Measurements from ENCODE around the gene FOXN1.
A peak's percentile ranks its signal among the peaks of the same experiment; 100 is the strongest.
"Not testable (repeated sequence)": the region's sequence is repeated elsewhere in the genome, so short reads cannot be mapped to it uniquely, and the experiment has no call there.

The FOXN1 gene, protein sequence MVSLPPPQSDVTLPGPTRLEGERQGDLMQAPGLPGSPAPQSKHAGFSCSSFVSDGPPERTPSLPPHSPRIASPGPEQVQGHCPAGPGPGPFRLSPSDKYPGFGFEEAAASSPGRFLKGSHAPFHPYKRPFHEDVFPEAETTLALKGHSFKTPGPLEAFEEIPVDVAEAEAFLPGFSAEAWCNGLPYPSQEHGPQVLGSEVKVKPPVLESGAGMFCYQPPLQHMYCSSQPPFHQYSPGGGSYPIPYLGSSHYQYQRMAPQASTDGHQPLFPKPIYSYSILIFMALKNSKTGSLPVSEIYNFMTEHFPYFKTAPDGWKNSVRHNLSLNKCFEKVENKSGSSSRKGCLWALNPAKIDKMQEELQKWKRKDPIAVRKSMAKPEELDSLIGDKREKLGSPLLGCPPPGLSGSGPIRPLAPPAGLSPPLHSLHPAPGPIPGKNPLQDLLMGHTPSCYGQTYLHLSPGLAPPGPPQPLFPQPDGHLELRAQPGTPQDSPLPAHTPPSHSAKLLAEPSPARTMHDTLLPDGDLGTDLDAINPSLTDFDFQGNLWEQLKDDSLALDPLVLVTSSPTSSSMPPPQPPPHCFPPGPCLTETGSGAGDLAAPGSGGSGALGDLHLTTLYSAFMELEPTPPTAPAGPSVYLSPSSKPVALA

DNA sequence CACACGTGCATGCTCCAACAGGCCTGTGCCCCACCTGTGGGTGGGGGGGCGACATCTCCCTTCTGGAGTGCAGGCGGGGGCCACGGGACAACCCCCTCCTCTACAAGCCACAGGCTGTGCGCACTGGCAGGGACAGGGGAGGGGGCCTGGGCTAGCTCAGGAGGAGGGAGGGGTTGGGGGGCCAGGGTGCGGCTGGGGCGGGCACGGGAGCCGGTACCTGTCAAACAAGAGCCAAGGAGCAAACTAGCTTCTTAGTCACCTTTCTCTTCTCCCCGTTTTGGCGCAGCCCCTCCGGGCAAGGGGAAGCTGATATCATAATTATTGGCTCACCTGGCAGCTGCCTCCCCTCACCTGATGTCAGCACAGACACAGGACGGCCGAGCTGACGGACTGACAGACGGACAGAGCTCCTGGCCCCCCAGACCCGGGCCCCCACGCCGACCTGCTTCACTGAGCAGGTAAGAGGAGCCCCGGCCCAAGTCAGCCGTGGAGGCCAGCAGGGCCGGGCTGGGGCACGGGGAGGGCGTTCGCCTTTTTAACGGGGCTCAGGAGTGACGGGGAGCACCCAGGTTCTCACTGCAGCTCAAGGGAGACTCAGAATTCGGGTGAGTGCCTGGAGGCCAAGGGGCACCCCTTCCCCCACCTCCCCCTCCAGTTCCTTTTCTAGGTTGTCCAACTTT is at the start of gene FOXN1:
Gene FOXN1 (plus strand): TSS at position 363 of the 680 bp plus-strand sequence. CDS start 17,622 bp downstream, outside the sequence.
- no peak for DNase-seq

DNA sequence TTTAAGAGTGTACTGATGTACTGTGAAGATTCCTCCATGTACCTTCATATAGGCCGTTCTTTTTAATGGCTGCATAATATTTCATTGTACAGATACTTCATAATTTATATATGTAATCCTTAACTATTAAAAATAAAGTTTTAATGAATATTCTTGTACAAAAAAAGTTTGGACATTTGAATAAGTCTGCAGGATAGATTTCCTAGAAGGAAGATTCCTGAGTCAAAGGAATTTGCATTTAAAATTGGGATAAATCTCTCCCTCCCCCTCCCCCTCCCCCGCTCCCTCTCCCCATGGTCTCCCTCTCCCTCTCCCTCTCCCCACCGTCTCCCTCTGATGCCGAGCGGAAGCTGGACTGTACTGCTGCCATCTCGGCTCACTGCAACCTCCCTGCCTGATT is 48.3 kb upstream of the FOXN1 start:
- DNase-seq = no peak

DNA sequence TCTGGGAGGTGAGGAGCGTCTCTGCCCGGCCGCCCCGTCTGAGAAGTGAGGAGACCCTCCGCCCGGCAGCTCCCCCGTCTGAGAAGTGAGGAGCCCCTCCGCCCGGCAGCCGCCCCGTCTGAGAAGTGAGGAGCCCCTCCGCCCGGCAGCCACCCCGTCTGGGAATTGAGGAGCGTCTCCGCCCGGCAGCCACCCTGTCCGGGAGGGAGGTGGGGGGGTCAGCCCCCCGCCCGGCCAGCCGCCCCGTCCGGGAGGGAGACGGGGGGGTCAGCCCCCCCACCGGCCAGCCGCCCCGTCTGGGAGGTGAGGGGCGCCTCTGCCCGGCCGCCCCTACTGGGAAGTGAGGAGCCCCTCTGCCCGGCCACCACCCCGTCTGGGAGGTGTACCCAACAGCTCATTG is 47.3 kb upstream of the FOXN1 start:
- not testable (repeated sequence) for DNase-seq

DNA sequence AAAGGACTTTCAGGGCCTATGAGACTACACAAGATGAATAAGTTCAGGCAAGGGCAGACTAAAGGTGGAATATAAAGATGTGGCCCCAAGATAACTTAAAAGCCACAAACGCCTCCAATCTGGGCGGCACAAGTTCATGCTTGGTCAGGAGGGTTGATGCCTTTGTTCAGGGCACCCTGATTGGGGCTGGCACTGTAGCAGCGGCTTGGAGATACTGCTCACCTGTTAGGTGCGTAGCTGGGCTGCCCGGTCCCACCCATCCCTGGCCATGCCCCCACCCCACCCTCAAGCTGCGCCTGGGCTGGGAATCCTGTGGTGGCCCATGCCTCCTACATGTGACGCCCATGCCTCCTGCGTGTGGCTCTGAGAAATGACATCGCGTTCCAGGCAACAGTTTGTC is 45.2 kb upstream of the FOXN1 start:
- DNase-seq = no peak

DNA sequence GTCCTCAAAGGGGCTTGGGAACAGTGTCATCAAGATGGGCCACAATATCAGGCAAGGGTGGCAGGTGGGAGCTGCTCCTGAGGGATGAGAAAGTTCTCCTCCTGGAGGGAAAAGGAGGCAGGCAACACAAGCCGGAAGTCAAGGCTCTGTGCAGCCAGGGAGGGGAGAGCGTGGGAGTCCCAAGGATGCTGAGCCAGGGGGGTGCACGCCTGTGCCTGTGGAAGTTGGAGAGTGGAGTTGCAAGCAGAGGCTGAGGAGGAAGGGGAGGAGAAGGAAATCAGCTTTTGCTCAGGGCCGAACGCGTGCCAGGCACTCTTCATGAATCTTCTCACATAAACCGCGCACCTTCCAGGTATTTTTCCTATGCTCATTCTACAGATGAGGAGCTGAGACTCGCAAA is 40.1 kb upstream of the FOXN1 start:
- no peak for DNase-seq

DNA sequence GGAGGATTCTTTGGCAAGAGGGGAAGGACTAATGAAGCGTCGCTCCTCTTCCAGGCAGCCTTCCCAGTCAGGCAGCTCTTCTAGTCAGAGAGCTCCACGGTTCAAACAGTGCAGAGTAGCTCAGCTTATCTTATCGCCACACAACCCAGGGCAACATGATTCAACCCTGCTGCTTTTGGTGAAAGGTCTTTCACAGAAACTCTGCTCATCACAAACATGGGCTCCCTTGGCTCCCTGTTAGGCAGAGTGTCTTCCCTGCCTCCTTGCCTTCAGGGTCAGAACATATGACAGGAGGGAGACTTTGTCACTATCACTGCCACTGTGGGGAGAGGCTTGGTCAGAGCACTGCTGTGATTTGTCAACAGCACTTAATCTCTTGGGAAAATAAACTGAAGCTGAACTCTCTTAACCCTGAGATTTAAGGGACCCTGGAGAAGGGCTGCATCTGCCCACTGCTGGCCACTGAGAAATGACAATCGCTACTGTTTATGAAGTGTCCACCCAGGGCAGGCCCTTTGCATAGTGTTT is 39.6 kb upstream of the FOXN1 start:
- no peak for DNase-seq

DNA sequence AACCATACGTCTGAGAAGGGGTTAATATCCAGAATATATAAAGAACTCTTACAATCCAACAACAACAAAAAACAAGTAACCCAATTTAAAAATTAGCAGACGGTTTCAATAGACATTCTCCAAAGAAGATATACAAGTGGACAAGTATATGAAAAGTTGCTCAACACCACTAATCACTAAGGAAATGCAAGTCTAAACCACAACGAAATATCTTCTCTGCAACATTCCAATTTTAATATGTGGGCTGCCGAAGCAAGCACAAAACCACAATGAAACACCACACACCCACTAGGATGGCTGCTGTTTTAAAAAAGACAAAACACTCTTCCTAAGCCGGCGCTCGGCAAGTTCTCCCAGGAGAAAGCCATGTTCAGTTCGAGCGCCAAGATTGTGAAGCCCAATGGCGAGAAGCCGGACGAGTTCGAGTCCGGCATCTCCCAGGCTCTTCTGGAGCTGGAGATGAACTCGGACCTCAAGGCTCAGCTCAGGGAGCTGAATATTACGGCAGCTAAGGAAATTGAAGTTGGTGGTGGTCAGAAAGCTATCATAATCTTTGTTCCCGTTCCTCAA is 38.6 kb upstream of the FOXN1 start:
- peak; percentile 19 for DNase-seq

DNA sequence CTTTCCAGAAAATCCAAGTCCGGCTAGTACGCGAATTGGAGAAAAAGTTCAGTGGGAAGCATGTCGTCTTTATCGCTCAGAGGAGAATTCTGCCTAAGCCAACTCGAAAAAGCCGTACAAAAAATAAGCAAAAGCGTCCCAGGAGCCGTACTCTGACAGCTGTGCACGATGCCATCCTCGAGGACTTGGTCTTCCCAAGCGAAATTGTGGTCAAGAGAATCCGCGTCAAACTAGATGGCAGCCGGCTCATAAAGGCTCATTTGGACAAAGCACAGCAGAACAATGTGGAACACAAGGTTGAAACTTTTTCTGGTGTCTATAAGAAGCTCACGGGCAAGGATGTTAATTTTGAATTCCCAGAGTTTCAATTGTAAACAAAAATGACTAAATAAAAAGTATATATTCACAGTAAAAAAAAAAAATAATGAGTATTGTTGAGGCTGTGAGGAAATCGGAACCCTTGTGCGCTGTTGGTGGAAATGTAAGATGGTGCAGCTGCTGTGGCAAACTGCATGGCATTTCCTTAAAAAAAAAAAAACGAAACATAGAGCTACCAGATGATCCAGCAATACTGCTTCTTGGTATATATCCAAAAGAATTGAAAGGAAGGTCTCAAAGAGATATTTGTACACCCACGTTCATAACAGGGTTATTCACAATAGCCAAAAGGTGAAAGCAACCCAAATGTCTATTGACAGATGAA is 38.0 kb upstream of the FOXN1 start:
- not testable (repeated sequence) for DNase-seq

DNA sequence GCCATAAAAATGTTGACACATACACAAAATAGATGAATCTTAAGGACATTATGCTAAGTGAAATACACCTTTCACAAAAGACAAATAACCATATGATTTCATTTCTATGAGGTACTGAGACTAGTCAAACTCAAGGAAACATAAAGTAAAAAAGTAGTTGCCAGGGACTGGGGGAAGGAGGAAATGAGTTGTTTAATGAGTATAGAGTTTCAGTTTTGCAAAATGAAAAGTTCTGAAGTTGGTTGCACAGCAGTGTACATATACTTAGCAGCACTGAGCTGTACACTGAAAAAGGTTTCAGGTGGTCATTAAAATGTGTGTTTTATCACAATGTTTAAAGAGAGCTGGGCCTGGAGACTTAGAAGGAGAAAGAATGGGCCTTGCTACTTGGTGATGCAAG is 37.4 kb upstream of the FOXN1 start:
- DNase-seq = no peak

DNA sequence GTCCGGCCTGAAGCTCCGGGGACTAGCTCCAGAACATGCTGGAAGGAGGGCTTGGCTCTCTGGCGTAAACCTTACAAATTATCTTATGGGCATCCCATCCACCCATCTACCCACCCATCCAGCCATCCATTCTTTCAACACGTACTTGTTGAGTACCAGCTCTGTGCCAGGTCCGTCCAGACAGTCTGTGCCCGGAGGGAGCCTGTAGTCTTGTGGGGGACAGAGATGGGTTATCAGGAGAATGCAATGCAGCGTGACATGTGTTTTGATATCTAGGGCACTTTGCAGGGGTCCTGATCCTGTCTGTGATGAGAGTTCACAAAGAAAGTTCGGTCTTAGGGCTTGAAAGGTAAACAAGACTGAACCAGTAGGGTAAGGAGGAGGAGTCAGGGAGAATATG is 36.8 kb upstream of the FOXN1 start:
- DNase-seq = no peak

DNA sequence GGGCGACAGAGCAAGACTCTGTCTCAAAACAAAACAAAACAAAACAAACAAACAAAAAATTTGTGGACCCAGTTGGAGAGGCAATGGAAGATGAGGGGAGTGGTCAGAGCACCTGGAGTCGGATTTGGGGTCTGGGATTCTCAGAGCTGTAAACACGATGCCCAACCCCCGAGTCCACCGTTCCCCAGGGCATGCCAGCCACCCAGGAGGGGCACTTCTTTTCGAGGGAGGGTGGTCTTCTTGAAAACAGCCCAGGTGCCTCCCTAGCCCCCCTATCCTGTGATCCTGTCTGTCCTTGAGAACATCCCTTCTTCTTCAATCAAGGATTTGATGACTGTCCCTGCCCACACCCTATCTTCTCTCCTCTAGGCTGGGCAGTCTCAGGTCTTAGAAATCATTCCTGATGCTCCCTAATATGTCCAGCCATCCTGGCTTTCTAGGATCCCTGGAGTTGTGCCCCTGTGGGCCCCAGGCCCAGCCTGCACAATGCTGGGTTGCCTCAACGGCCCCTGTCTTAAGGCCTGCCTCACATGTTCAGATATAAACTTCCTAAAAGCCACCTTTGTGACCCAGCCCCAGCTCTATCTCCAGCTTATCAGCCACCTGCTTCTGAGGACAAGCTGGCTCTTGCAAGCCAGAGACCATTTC is 35.8 kb upstream of the FOXN1 start:
- DNase-seq = no peak

DNA sequence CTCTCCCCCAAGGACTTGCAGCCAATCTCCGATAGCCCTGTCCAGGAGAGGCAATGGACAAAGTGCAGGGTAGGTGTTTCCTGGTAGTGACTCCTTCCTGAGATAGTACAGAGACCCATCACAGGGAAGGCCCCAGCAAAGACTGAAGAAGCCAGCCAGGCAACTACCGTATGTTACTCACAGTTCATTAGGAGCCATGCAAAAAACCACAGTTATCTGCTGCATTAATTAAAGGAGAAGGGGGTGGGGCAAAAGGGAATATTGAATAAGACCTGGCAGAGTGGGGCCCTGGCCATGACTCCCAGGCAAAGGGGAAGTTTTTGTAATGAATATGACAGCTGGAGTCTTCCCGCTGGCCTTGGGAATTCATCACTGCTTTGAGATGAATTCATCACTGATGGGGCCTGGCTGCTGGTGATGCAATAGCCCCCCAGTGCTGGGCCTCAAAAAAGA is 35.2 kb upstream of the FOXN1 start:
- DNase-seq = no peak

DNA sequence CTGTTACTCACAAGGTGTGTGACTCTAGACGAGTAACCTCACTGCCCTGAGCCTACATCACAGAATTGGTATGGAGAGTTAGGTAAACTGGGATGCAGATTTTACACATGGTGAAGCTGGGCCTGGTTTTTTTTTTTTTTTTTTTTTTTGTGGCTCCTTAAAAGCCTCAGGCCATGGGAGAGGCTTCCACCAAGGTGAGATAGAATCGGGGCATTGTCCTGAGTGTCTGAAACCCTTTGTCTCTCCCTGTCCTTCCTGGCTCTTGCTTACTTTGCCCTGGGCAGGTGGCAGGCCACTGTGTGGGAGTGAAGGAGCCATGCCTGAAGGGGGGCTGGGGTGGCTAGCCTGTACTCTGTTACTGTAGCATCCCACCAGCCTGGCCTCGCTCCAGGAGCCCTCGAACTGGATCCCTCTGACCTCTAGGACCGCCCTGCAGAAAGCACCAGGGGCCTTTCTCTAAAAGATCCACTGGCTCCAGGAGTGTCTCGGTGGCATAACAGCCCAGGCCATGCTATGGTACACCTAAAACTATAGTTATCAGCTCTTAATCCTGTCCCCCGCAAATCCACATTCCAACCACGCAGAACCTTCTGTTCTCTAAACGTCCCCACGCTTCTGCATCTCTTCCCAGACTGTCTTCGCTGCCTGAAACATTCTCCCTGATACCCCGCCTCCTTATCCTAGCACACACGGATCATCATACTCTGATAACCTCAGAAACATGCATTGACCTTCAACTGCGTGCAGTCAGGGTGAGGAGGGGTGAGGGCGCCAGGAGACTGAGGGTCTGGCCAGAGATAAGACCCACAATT is 34.4 kb upstream of the FOXN1 start:
- DNase-seq = no peak

DNA sequence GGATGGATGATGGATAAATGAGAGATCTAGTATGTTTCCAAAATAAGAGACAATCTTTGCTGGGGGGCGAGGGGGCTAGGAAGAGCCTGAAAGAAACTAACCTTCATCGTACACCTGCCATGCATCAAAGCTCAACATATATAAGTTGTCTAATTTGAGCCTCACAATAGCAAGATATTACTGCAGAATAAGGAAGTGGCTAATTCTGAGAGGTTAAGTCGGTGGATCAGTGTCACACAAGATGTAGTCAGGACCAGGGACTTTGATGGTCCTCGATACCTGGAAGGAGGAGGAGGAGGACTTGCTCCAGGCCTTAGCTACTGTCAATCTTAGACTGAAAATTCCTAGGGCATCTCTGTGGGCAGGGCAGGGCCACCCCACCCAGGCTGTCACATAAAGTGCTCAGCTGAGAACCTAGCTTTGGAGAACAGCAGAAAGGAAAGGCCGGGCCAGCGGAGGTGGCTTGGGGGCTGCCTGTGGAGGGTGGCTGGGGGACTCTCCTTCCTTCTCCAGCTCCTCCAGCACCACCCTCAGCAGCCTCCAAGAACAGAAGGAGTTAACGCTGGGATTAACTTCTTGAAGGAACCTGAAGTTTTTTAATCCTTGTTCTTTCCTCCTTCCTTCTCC is 33.2 kb upstream of the FOXN1 start:
- no peak for DNase-seq

DNA sequence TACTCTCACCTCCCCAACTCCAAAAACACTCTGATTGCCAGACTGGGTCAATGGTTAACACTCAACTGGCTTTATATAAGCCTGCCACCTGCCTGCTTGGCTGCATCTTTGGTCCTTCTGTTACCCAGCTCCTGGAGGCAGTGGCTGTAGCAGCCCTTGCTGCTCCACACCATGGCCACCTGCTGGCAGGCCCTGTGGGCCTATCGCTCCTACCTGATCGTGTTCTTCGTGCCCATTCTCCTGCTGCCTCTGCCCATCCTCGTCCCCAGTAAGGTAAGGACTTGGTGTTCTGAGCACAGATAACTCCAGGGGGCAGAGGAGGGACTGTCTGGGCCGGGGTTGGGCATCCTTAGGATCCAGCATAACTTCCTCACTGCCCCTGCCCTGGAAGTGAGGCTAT is 32.6 kb upstream of the FOXN1 start, which contains the start of gene SLC13A2:
Gene SLC13A2 (plus strand): TSS at position 103 of the 400 bp plus-strand sequence. CDS start 69 bp downstream, at position 172.
- no peak for DNase-seq

DNA sequence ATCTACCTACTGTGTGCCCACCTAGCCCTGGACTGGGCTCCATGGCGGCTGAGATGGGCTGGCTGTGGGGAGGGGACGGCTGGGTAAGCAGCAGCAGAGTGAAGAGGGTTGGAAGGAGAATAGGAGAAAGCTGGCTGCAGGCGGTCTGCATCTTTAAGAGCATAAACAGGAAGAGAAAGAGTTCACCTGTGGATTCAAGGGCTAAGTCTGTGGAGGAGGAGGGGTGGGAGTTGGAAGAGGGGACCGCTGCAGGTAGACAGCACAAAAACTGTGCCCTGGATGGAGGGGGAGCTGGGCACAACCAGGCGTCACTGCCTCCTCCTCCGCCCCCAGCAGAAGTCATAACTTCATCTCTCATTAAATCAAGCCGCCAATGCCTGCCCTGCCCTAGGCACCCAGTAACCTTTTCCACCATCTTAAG is 32.0 kb upstream of the FOXN1 start:
- no peak for DNase-seq

DNA sequence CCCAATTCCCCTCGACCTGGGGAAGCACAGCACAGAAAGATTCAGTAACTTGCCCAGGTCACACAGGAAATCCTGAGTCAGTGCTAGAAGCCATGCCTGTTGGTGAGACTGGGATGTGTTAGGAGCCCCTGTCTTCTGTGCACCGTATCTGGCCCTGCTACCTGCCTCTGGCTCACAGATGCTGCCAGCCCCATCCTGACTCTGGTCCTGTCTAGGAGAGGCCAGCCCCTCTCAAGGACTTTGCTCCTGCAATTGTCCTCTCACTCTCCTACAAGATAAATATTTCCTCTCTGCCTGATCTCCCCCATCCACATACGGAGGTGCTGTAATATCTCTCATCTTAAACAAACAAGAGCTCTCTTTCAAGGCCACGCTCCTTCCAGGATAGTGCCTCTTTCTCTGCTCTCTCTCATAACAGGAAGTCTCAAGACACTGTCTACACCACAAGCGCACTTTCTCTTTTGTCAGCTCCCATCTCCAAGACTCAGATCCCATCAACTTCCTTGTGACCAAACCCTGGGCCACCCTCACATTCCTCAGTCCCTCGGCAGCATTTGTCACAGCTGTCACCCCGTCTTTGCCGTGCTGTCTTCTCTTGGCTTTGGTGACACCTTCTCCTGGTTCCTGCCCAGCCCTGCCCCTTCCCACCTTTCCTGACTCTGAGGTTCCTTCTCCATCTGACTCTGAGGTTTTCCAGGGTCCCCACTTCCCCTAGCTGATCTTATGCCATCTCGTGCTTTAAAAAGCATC is 30.8 kb upstream of the FOXN1 start:
- no peak for DNase-seq

DNA sequence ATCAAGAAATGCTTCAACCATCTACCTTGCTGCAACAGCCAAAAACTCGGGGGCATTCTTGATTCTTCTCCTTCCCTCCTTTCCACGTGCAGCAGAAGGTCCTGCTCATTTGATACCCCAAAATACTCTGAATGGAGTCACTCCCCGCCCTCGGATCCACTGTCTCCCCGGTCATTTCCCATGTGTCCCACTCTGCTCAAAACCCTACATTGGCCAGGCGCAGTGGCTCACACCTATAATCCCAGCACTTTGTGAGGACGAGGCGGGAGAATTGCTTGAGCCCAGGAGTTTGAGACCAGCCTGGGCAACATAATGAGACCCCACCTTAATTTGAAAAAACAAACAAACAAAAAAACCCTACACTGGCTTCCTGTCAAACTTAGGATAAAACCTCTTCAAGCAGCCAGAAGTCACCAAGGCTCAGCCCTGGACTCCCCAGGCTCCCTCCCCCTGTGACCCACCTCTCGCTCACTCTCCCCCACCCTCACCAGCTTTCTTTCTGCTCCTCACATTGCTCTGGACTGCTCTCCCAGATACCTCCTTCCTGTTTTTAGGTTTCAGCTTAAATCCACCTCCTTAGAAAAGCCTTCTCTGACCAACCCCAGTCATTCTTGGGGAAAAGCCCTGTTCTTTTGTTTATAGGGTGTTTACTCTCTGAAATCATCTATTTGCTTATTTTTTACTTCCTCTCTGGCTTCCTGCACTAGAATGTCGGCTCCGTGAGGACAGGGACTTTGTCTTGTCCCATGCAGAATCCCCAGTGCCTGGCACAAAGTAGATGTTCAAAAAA is 29.9 kb upstream of the FOXN1 start:
- DNase-seq = no peak

DNA sequence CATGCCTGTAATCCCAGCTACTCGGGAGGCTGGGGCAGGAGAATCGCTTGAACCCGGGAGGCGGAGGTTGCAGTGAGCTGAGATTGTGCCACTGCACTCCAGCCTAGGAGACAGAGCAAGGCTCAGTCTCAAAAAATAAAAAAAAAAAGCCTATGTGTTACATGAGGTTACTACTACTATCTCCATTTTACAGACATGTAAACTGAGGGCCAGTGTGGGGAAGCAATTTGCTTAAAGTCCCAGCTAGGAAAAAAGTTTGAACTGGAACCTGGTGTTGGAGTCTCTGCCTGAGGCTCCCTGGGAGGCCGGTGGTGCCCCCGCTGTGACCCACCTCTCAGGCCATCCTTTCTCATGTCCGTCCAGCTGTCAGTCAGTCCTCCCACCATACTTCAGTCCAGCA is 28.2 kb upstream of the FOXN1 start:
- no peak for DNase-seq

Data from GDM1 (cell line).